NCI-H446 (cell line): ENCODE results near the gene PPIL4.
"Not testable (repeated sequence)": the region's sequence is repeated elsewhere in the genome, so short reads cannot be mapped to it uniquely, and the experiment has no call there.

ENCODE experiments used
- DNase-seq, 2 experiments: peaks; one replicate each; lab custom pipeline; 2025; lab: John Stamatoyannopoulos, UW

Gene PPIL4

GRCh38 chr6:149483334-149483725 lies 62.5 kb downstream of the PPIL4 start:
- DNase-seq, result no peak

DNA sequence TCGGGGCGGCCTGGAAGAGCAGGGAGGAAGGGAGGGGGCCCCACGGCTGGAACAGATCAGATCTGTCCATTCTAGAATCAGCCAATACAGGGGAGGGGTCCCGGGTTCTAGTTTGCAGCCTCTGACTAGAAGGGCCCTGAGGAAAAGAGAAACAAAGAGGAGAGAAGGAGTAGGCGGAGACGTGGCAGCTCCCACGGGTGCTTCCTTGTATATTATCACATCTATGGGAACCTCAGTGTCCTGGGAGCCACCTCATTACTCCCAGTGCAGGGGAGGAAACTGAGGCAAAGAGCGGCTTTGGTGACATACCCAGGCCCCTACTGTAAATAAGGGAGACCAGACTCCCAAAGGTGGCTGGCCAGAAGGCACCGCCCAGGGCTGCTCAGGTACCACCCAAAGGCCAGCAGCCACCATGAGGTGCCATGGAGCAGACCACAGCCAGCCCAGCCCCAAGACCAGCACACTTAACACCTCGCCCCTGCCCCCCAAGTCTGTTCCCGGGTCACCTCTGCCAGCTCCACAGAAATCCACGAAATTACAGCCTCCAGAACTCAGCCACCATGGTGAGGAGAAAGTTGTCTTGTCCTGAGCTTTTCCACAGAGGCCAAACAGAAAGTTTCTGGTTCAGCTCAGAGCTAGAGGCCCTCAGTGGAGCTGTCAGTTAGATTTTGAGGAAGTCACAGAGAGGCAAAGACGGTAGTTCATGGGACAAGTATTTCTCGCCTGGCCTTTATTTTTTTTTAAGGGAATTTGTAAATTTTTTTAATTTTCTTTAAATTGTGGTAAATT lies 63.1 kb downstream of the PPIL4 start:
- DNase-seq, result no peak

GRCh38 chr6:149480502-149481280 lies 65.2 kb downstream of the PPIL4 start:
- DNase-seq, result no peak

GRCh38 chr6:149478631-149479314 lies 67.1 kb downstream of the PPIL4 start:
- no peak for DNase-seq

DNA sequence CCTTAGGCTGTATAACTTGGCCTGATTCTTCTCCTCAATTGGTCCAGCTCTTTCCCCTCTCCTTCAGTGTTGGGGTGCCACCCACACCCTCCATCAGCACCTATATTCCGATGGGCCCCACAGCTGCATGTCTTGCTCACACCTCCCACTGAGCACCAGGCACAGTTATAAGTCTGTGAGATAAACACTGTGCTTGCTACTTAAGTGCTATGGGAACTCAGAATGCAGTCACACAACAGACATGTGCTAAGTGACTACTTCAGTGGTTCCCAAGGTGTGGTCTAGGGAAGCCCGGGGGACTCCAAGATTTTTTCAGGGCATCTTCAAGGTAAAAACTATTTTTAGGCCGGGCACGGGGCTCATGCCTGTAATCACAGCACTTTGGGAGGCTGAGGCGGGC lies 68.3 kb downstream of the PPIL4 start:
- DNase-seq, result no peak

- DNase-seq, result no peak
Measured at GRCh38 chr6:149476789-149477455, 68.9 kb downstream of the PPIL4 start.

GRCh38 chr6:149474108-149474935 lies 71.5 kb downstream of the PPIL4 start:
- DNase-seq, result no peak

GRCh38 chr6:149473080-149474052 lies 72.5 kb downstream of the PPIL4 start:
- no peak for DNase-seq

GRCh38 chr6:149472241-149472640 lies 73.6 kb downstream of the PPIL4 start:
- DNase-seq, result no peak

DNA sequence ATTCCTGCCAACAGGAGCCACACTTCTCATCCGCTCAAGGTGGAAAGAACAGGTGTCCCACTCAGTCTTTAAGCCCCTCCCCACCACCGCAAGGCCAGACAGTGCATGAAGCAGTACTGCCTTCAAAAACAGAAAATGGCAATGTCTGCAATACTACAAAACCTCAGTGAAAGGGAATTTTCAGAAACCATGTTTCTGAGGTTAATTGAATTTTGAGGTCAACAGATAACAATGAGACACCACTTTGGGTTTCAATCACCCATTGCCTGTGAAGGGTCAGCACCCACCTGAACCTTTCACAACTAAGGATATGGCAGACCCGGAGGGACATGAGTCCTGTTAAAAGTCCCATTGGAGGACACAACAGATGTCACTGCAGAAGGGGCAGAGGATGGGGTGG lies 74.0 kb downstream of the PPIL4 start:
- DNase-seq, result no peak

- DNase-seq, result no peak
Measured at GRCh38 chr6:149470948-149471347, 74.9 kb downstream of the PPIL4 start.

GRCh38 chr6:149468179-149468578 lies 77.7 kb downstream of the PPIL4 start:
- no peak for DNase-seq

GRCh38 chr6:149467265-149467664 lies 78.6 kb downstream of the PPIL4 start:
- no peak for DNase-seq

- no peak for DNase-seq
Measured at GRCh38 chr6:149464411-149464810, 81.4 kb downstream of the PPIL4 start.

DNA sequence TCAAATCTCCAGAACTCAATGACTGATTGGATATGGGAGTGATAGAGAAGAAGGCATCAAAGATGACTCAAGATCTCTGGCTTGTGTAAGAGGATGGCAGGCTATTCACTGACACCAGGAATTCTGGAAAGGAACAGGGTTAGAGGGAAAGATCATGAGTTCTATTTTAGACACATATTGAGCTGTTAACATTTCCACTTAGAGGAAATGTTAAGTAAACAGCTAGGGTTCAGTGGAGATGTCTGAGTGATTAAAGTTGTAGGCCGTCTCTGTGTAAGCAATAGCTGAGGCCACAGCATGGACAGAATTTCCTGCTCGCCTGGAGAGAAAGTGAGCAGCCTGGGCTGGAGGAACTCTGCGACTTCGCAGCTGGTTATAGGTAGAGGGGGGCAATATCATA lies 82.1 kb downstream of the PPIL4 start:
- DNase-seq, result no peak

DNA sequence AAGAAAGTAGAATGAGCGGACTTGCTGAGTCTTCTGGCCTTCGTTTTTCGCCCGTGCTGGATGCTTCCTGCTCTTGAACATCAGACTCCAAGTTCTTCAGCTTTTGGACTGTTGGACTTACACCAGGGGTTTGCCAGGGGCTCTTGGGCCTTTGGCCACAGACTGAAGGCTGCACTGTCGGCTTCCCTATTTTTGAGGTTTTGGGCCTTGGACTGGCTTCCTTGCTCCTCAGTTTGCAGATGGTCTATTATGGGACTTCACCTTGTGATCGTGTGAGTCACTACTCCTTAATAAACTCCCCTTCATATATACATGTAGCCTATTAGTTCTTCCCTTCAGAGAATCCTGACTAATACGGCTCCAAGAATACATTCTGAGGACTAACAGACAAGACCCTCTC lies 83.1 kb downstream of the PPIL4 start:
- DNase-seq, result not testable (repeated sequence)

- DNase-seq, result no peak
Measured at GRCh38 chr6:149461670-149462069, 84.2 kb downstream of the PPIL4 start.

DNA sequence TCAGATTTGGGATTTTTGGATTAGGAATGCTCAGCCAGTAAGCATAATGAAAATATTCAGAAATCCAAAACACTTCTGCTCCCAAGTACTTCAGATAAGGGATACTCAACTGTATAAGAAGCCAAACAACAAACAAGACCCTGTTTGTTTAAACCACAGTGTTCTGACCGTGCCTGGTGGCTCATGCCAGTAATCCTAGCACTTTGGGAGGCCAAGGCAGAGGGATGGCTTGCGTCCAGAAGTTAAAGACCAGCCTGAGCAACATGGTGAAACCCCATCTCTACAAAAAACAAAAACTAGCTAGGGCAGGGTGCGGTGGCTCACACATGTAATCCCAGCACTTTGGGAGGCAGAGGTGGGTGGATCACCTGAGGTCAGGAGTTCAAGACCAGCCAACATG lies 85.6 kb downstream of the PPIL4 start:
- not testable (repeated sequence) for DNase-seq

DNA sequence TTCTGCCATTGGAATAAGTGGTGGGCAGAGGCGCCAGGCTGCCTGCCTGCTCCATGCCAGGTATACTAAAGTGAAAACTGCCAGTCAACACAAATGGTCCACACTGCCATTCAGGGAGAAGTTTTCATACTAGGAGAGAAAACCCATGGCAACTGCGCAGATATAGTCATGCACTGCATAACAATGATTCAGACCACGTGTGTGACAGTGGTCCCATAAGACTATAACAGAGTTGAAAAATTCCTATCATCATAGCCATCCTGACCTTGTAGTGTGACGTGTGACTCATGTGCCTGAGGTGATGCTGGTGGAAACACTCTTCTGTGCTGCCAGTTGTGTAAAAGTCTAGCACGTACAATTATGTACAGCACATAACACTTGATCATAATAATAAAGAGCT lies 86.1 kb downstream of the PPIL4 start:
- DNase-seq, result no peak

DNA sequence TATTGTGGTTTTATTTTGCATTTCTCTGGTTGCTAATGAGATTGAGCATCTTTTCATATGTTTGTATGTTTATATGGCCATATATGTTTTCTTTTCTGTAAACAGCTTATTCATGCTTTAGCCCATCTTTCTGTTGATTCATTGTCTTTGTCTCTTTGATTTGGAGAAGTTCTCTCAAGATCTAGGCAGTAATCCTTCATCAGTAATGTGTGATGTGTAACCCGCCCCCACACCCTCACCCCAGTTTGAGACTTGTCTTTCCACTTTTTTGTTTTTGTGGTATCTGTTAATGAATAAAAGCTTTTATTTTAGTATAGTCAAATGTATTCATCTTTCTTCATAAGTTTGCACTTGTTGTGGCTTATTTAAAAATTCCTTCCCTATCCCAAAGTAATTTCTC lies 87.0 kb downstream of the PPIL4 start:
- DNase-seq, result no peak
